CD14-positive monocyte (primary cell): ENCODE data around the gene ARHGDIB. TPM values are rescaled to one million over a fixed set of nuclear protein-coding genes. Genes with fewer than 3 reads are reported as not detected.

ENCODE experiments used
- DNase-seq, 3 donors: peaks; one replicate each; pipeline ENCODE4 v3.0.0-alpha.2; 2011 to 2022
- H2AFZ ChIP-seq: 2 replicates; pipeline ENCODE4 v1.6.0; 2012; ENCODE audit warnings: mild to moderate bottlenecking, low read depth, low read length, inconsistent platforms; ENCODE audit not compliant: insufficient read depth, poor library complexity, severe bottlenecking
- H3K27ac ChIP-seq, 2 donors: 1 replicate in 1 of 2; 2 replicates in 1 of 2; pipeline ENCODE4 v1.5.1; 2012 to 2013; ENCODE audit warnings: low read length in 2 of 2, control low read depth in 1 of 2, inconsistent platforms in 1 of 2, low read depth in 1 of 2, mild to moderate bottlenecking in 1 of 2
- H3K27me3 ChIP-seq, 2 donors: one replicate each; pipeline versions ENCODE4 v1.6.0 to v1.6.1; 2011 to 2013; ENCODE audit warnings: low read length in 2 of 2; ENCODE audit not compliant: control insufficient read depth in 2 of 2, insufficient read depth in 2 of 2
- H3K36me3 ChIP-seq, 2 donors: replicated peaks in 1 of 2; 1 replicate in 1 of 2; 2 replicates in 1 of 2; pipeline versions ENCODE4 v1.5.1 to v1.6.1; 2012 to 2013; ENCODE audit warnings: low read length in 2 of 2, control low read depth in 1 of 2, inconsistent platforms in 1 of 2, mild to moderate bottlenecking in 1 of 2; ENCODE audit not compliant: insufficient read depth in 2 of 2, control insufficient read depth in 1 of 2
- H3K4me1 ChIP-seq, 2 donors: 1 replicate in 1 of 2; 2 replicates in 1 of 2; pipeline versions ENCODE4 v1.5.1 to v1.6.1; 2012 to 2013; ENCODE audit warnings: low read length in 2 of 2, control low read depth in 1 of 2, inconsistent platforms in 1 of 2, mild to moderate bottlenecking in 1 of 2, moderate library complexity in 1 of 2; ENCODE audit not compliant: insufficient read depth in 2 of 2, control insufficient read depth in 1 of 2
- H3K4me2 ChIP-seq: replicated peaks from 2 replicates; pipeline ENCODE3; 2012; ENCODE audit warnings: low read length, moderate library complexity, mild to moderate bottlenecking; ENCODE audit not compliant: poor library complexity, severe bottlenecking; ENCODE audit errors: extremely low read depth
- H3K4me3 ChIP-seq, 3 experiments: fragments of 200-600 bp in 1 of 3; sonication (generic) in 1 of 3; replicated peaks in 1 of 3; 1 replicate in 2 of 3; 2 replicates in 1 of 3; pipeline ENCODE4 v1.5.1; 2011 to 2013; ENCODE audit warnings: low read length in 3 of 3, mild to moderate bottlenecking in 3 of 3, control low read depth in 2 of 3, low read depth in 2 of 3, inconsistent platforms in 1 of 3, moderate library complexity in 1 of 3
- H3K79me2 ChIP-seq: 2 replicates; pipeline ENCODE4 v1.6.0; 2012; ENCODE audit warnings: mild to moderate bottlenecking, control low read depth, inconsistent platforms, low read length, moderate library complexity; ENCODE audit not compliant: insufficient read depth
- H3K9ac ChIP-seq: 2 replicates; pipeline ENCODE4 v1.6.0; 2017; ENCODE audit warnings: low read length, mild to moderate bottlenecking; ENCODE audit not compliant: insufficient read depth, poor library complexity, severe bottlenecking
- H3K9me3 ChIP-seq, 2 donors: replicated peaks in 1 of 2; 1 replicate in 1 of 2; 2 replicates in 1 of 2; pipeline versions ENCODE4 v1.5.1 to v1.6.1; 2012 to 2013; ENCODE audit warnings: low read length in 2 of 2, control low read depth in 1 of 2; ENCODE audit not compliant: control insufficient read depth in 1 of 2, insufficient read depth in 1 of 2
- H4K20me1 ChIP-seq: 2 replicates; pipeline ENCODE4 v1.6.0; 2012; ENCODE audit warnings: mild to moderate bottlenecking, low read length, control low read depth, moderate library complexity; ENCODE audit not compliant: insufficient read depth
- H3K27ac Mint-ChIP-seq, 7 donors: one replicate each; pipeline ENCODE4 v1.8.0; 2020; ENCODE audit warnings: mild to moderate bottlenecking in 7 of 7, mixed read lengths in 7 of 7, moderate library complexity in 6 of 7, inconsistent platforms in 2 of 7
- H3K27me3 Mint-ChIP-seq, 3 donors: one replicate each; pipeline ENCODE4 v1.8.0; 2021 to 2022; ENCODE audit warnings: low read depth in 3 of 3, mild to moderate bottlenecking in 3 of 3, mixed read lengths in 3 of 3, moderate library complexity in 3 of 3, inconsistent platforms in 1 of 3
- H3K36me3 Mint-ChIP-seq, 2 donors: one replicate each; pipeline ENCODE4 v1.8.0; 2020; ENCODE audit warnings: mixed read lengths in 2 of 2, inconsistent platforms in 1 of 2, mild to moderate bottlenecking in 1 of 2
- H3K4me1 Mint-ChIP-seq: one replicate; pipeline ENCODE4 v1.8.0; 2020; ENCODE audit warnings: mild to moderate bottlenecking, mixed read lengths
- H3K4me3 Mint-ChIP-seq, 2 donors: one replicate each; pipeline ENCODE4 v1.8.0; 2020; ENCODE audit warnings: mild to moderate bottlenecking in 2 of 2, mixed read lengths in 2 of 2, moderate library complexity in 1 of 2
- H3K9me3 Mint-ChIP-seq, 7 donors: one replicate each; pipeline ENCODE4 v1.8.0; 2020 to 2022; ENCODE audit warnings: mixed read lengths in 7 of 7, mild to moderate bottlenecking in 6 of 7, moderate library complexity in 6 of 7, inconsistent platforms in 2 of 7
- WGBS: methylation state at CpG from one replicate; pipeline ENCODE4 v1.1.5; 2013; ENCODE audit warnings: missing lambda C conversion rate; ENCODE audit not compliant: insufficient coverage; 5-methylcytosine and 5-hydroxymethylcytosine counted together
- intact Hi-C, 2 donors: fragments of 100-400 bp; cut with micrococcal nuclease; formaldehyde crosslinking; loops; one replicate each; pipeline versions ENCODE4 v1.15.0 to v1.15.1; 2023
- polyA plus RNA-seq, 3 donors: library from polyadenylated mRNA; depleted of rRNA in 1 of 3; unstranded in 2 of 3; stranded (reverse) in 1 of 3; fragments of 300-500 nt in 2 of 3; fragments of >200 nt in 1 of 3; fragmentation: Illumina TruSeq in 2 of 3; gene quantifications; 1 replicate in 2 of 3; 2 replicates in 1 of 3; pipeline ENCODE4 v1.2.3, GENCODE V29; 2012 to 2021
- TF ChIP-seq, protein P1 (sequence below): fragments of 200-600 bp; IDR thresholded peaks from one replicate; pipeline ENCODE4 v1.8.0; 2022; ENCODE audit warnings: antibody characterized with exemption, mild to moderate bottlenecking

ARHGDIB gene
- polyA plus RNA-seq, 3 donors: 1,199 to 2,228 (median 1,854) TPM

DNA sequence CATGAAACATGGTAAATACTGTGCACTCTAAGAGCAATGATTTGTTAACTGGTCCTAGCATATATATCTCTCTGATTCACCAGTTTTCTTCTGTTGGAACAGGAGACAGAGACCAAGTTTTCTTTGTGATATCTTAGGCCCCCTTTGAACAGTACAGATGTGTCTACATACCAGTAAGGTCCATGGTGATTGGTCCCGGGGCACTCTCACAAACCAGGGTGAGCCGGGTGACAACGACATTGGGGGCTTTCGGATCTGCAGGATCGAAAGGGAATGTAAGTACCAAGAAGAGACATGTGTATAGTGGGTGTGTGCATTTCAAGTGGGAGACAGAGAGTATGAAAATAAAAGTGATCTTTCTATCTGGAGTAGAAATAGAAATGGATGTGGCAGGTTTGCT is 11.8 kb downstream of the ARHGDIB start:
- Histone ChIP-seq H3K27ac (peak overlapping the region; percentile 54 to 89), H3K4me2 (no peak overlapping the region), H4K20me1 (peaks cover 98% of the 10 kb centered on the region), H3K4me3 (no peak overlapping the region), H3K9ac (no peak overlapping the region), H3K27me3 (no peaks in the 10 kb centered on the region), H3K9me3 (no peaks in the 10 kb centered on the region), H3K79me2 (peaks cover 100% of the 10 kb centered on the region), H2AFZ (no peak overlapping the region), H3K4me1 (peaks cover 63 to 64% of the 10 kb centered on the region in 2 donors), H3K36me3 (peaks cover 64% of the 10 kb centered on the region in 2 donors)
- WGBS: 100% methylated on average over 2 of the region's 5 CpGs
- H3K4me3 Mint-ChIP-seq: no peak overlapping the region
- H3K27me3 Mint-ChIP-seq: no peaks in the 10 kb centered on the region
- intact Hi-C loops: loop anchor here (5.0 to 10.0 kb wide), 4 partner anchors 38 to 755 kb away; partner anchors contain the start of gene PLBD1 (in 1 of the 2)
- no peak for DNase-seq
- peaks cover 66 to 82% of the 10 kb centered on the region in 2 donors for H3K36me3 Mint-ChIP-seq
- TF ChIP-seq, protein P1, sequence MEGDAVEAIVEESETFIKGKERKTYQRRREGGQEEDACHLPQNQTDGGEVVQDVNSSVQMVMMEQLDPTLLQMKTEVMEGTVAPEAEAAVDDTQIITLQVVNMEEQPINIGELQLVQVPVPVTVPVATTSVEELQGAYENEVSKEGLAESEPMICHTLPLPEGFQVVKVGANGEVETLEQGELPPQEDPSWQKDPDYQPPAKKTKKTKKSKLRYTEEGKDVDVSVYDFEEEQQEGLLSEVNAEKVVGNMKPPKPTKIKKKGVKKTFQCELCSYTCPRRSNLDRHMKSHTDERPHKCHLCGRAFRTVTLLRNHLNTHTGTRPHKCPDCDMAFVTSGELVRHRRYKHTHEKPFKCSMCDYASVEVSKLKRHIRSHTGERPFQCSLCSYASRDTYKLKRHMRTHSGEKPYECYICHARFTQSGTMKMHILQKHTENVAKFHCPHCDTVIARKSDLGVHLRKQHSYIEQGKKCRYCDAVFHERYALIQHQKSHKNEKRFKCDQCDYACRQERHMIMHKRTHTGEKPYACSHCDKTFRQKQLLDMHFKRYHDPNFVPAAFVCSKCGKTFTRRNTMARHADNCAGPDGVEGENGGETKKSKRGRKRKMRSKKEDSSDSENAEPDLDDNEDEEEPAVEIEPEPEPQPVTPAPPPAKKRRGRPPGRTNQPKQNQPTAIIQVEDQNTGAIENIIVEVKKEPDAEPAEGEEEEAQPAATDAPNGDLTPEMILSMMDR: no peak
- H3K4me1 Mint-ChIP-seq: peaks cover 59% of the 10 kb centered on the region
- no peaks in the 10 kb centered on the region for H3K9me3 Mint-ChIP-seq
- peak overlapping the region; percentile 90 to 99 (median 96) for H3K27ac Mint-ChIP-seq

DNA sequence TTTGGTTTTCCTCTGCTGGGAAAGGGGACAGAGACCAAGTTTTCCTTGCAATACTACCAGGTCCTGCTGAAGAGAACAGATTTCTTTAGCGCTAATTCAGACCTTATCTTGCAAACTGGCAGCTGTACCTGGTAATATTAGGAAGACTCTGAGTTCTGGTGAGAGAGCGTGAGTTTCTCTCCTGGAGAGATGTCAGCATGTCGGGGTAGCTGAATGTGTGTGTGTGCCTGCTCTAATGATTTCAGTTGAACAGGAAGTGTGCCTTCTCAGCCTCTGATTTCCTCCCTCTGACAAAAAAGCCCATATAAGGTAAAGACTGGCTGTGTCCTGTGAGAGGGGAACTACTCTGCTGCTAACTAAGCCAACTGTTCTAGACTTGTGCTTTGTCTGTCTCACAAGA is 12.7 kb downstream of the ARHGDIB start:
- peak overlapping the region in 1 of 3 experiments; percentile 21 for H3K4me3 ChIP-seq
- peak; percentile 65 to 81 (median 81) for DNase-seq
- H3K27me3 ChIP-seq: no peaks in the 10 kb centered on the region
- TF ChIP-seq, protein P1: no peak
- Mint-ChIP-seq H3K4me3 (peak overlapping the region; percentile 21 to 50), H3K4me1 (peaks cover 50% of the 10 kb centered on the region), H3K9me3 (no peaks in the 10 kb centered on the region), H3K27ac (peak overlapping the region; percentile 90 to 99 (median 95)), H3K36me3 (peaks cover 68 to 86% of the 10 kb centered on the region in 2 donors), H3K27me3 (no peaks in the 10 kb centered on the region)
- peaks cover 68 to 73% of the 10 kb centered on the region in 2 donors for H3K36me3 ChIP-seq
- peak overlapping the region; percentile 29 for H3K4me2 ChIP-seq
- no peak overlapping the region for H2AFZ ChIP-seq
- H3K4me1 ChIP-seq: peaks cover 54 to 55% of the 10 kb centered on the region in 2 donors
- intact Hi-C loops: loop anchor here in 1 of 2 donors (5.0 kb wide), 1 partner anchor 39 kb away; no protein-coding TSS in a partner anchor
- WGBS: no CpG with 5 or more reads among the region's 3 CpGs
- peaks cover 95% of the 10 kb centered on the region for H4K20me1 ChIP-seq
- H3K9ac ChIP-seq: no peak overlapping the region
- peaks cover 92% of the 10 kb centered on the region for H3K79me2 ChIP-seq
- peak overlapping the region; percentile 54 to 89 for H3K27ac ChIP-seq
- no peaks in the 10 kb centered on the region for H3K9me3 ChIP-seq
